H9 (cell line): ENCODE results near the gene FOXR1. TPM values are rescaled to one million over a fixed set of nuclear protein-coding genes. Genes with fewer than 3 reads are reported as not detected.

Source experiments
- DNase-seq: peaks from one replicate; pipeline ENCODE4 v3.0.0-alpha.2; 2017
- H2AFZ ChIP-seq: one replicate; pipeline ENCODE4 v1.6.1; 2013; ENCODE audit warnings: mild to moderate bottlenecking, low read length, control low read depth, moderate library complexity
- H2AK5ac ChIP-seq: 2 replicates; pipeline ENCODE4 v1.6.1; 2013; ENCODE audit warnings: low read length, control low read depth, mixed read lengths; ENCODE audit not compliant: insufficient read length
- H2BK120ac ChIP-seq: one replicate; pipeline ENCODE4 v1.6.1; 2013; ENCODE audit warnings: low read depth, mild to moderate bottlenecking, low read length, control low read depth, inconsistent platforms; ENCODE audit not compliant: poor library complexity, severe bottlenecking
- H2BK12ac ChIP-seq: 2 replicates; pipeline ENCODE4 v1.6.1; 2013; ENCODE audit warnings: low read length, control low read depth, mixed read lengths, low read depth; ENCODE audit not compliant: insufficient read length
- H2BK15ac ChIP-seq: 2 replicates; pipeline ENCODE4 v1.6.1; 2013; ENCODE audit warnings: low read depth, low read length, control low read depth
- H2BK20ac ChIP-seq: one replicate; pipeline ENCODE4 v1.6.1; 2013; ENCODE audit warnings: low read depth, mild to moderate bottlenecking, low read length, control low read depth, inconsistent platforms; ENCODE audit not compliant: poor library complexity, severe bottlenecking
- H2BK5ac ChIP-seq: 2 replicates; pipeline ENCODE4 v1.6.1; 2013; ENCODE audit warnings: low read length, control low read depth, mixed read lengths; ENCODE audit not compliant: insufficient read length
- H3K14ac ChIP-seq: 2 replicates; pipeline ENCODE4 v1.6.1; 2013; ENCODE audit warnings: low read length, control low read depth; ENCODE audit not compliant: insufficient read depth
- H3K18ac ChIP-seq: 2 replicates; pipeline ENCODE4 v1.6.1; 2013; ENCODE audit warnings: low read depth, mild to moderate bottlenecking, mixed read lengths, low read length, control low read depth; ENCODE audit not compliant: insufficient read length
- H3K23ac ChIP-seq: 2 replicates; pipeline ENCODE4 v1.6.1; 2013; ENCODE audit warnings: low read length, control low read depth, mixed read lengths, low read depth; ENCODE audit not compliant: insufficient read length
- H3K23me2 ChIP-seq: 2 replicates; pipeline ENCODE4 v1.6.1; 2013; ENCODE audit warnings: low read depth, mild to moderate bottlenecking, mixed read lengths, low read length, control low read depth; ENCODE audit not compliant: insufficient read length, poor library complexity, severe bottlenecking
- H3K27ac ChIP-seq: 2 replicates; pipeline ENCODE4 v1.5.1; 2013; ENCODE audit warnings: low read length, control low read depth, mixed read lengths, low read depth; ENCODE audit not compliant: insufficient read length
- H3K27me3 ChIP-seq: 2 replicates; pipeline ENCODE4 v1.6.1; 2013; ENCODE audit warnings: low read length, control low read depth, inconsistent platforms; ENCODE audit not compliant: insufficient read depth
- H3K4ac ChIP-seq: 2 replicates; pipeline ENCODE4 v1.6.1; 2013; ENCODE audit warnings: low read depth, mild to moderate bottlenecking, control low read depth, inconsistent platforms, low read length, moderate library complexity
- H3K4me1 ChIP-seq: 2 replicates; pipeline ENCODE4 v1.6.1; 2013; ENCODE audit warnings: low read length, control low read depth, inconsistent platforms; ENCODE audit not compliant: insufficient read depth
- H3K4me2 ChIP-seq: 2 replicates; pipeline ENCODE4 v1.6.1; 2013; ENCODE audit warnings: low read length, control low read depth, mixed read lengths; ENCODE audit not compliant: insufficient read length, insufficient read depth
- H3K56ac ChIP-seq: 2 replicates; pipeline ENCODE4 v1.6.1; 2013; ENCODE audit warnings: low read depth, mild to moderate bottlenecking, mixed read lengths, low read length, control low read depth; ENCODE audit not compliant: insufficient read length
- H3K79me1 ChIP-seq: 2 replicates; pipeline ENCODE4 v1.6.1; 2013; ENCODE audit warnings: low read depth, mild to moderate bottlenecking, moderate library complexity, low read length, control low read depth, inconsistent platforms; ENCODE audit not compliant: insufficient read depth, poor library complexity, severe bottlenecking
- H3K79me2 ChIP-seq: 2 replicates; pipeline ENCODE4 v1.6.1; 2013; ENCODE audit warnings: low read length, control low read depth, inconsistent platforms; ENCODE audit not compliant: insufficient read depth
- H3K9ac ChIP-seq: 2 replicates; pipeline ENCODE4 v1.6.1; 2013; ENCODE audit warnings: low read length, control low read depth, mixed read lengths; ENCODE audit not compliant: insufficient read length; ENCODE audit errors: extremely low read depth
- H3K9me3 ChIP-seq: one replicate; pipeline ENCODE4 v1.6.1; 2013; ENCODE audit warnings: low read depth, low read length, inconsistent platforms; ENCODE audit not compliant: control insufficient read depth
- H3T11ph ChIP-seq: one replicate; pipeline ENCODE4 v1.6.1; 2013; ENCODE audit warnings: mild to moderate bottlenecking, low read length, control low read depth, inconsistent platforms
- H4K20me1 ChIP-seq: one replicate; pipeline ENCODE4 v1.6.1; 2013; ENCODE audit not compliant: control insufficient read depth, insufficient read length, insufficient read depth
- H4K5ac ChIP-seq: 2 replicates; pipeline ENCODE4 v1.6.1; 2013; ENCODE audit warnings: low read depth, mild to moderate bottlenecking, mixed read lengths, low read length, control low read depth; ENCODE audit not compliant: insufficient read length
- H4K8ac ChIP-seq: replicated peaks from 2 replicates; pipeline ENCODE4 v1.6.1; 2013; ENCODE audit warnings: low read length, control low read depth, mixed read lengths, low read depth; ENCODE audit not compliant: insufficient read length
- H4K91ac ChIP-seq: 2 replicates; pipeline ENCODE4 v1.6.1; 2013; ENCODE audit warnings: low read depth, mild to moderate bottlenecking, moderate library complexity, mixed read lengths, low read length, control low read depth; ENCODE audit not compliant: insufficient read length
- H3K27ac Mint-ChIP-seq, 3 experiments: 2 replicates in 2 of 3; 3 replicates in 1 of 3; pipeline ENCODE4 v1.8.0; 2020 to 2021; ENCODE audit warnings: mixed read lengths in 3 of 3, mild to moderate bottlenecking in 1 of 3, moderate library complexity in 1 of 3
- H3K27me3 Mint-ChIP-seq: 2 replicates; pipeline ENCODE4 v1.8.0; 2021; ENCODE audit warnings: low read depth, mild to moderate bottlenecking, moderate library complexity, mixed read lengths
- H3K36me3 Mint-ChIP-seq, 3 experiments: 2 replicates in 2 of 3; 3 replicates in 1 of 3; pipeline ENCODE4 v1.8.0; 2020 to 2021; ENCODE audit warnings: low read depth in 3 of 3, mixed read lengths in 3 of 3; ENCODE audit not compliant: insufficient read depth in 1 of 3
- H3K4me1 Mint-ChIP-seq, 2 experiments: 2 replicates each; pipeline ENCODE4 v1.8.0; 2020; ENCODE audit warnings: mixed read lengths in 2 of 2
- H3K4me3 Mint-ChIP-seq, 2 experiments: 2 replicates in 1 of 2; 3 replicates in 1 of 2; pipeline ENCODE4 v1.8.0; 2020 to 2021; ENCODE audit warnings: mild to moderate bottlenecking in 2 of 2, mixed read lengths in 2 of 2, moderate library complexity in 1 of 2
- H3K9me3 Mint-ChIP-seq, 2 experiments: 2 replicates in 1 of 2; 3 replicates in 1 of 2; pipeline ENCODE4 v1.8.0; 2020; ENCODE audit warnings: mild to moderate bottlenecking in 2 of 2, mixed read lengths in 2 of 2, moderate library complexity in 1 of 2
- WGBS: extraction: QIAGEN DNeasy Blood & Tissue Kit; methylation state at CpG from one replicate; pipeline ENCODE4 v1.1.7; 2013; ENCODE audit warnings: missing lambda C conversion rate, low lambda C conversion rate, mixed read lengths; ENCODE audit not compliant: insufficient read length; ENCODE audit errors: extremely low coverage; 5-methylcytosine and 5-hydroxymethylcytosine counted together
- total RNA-seq: library from RNA; stranded (reverse); gene quantifications from 2 replicates; pipeline ENCODE4 v1.2.1, GENCODE V29; 2021
- TF ChIP-seq, protein P1 (sequence below): fragments of 200-600 bp; sonication (generic); conservative IDR thresholded peaks from 3 replicates; pipeline ENCODE4 v1.8.0; 2021; ENCODE audit warnings: antibody characterized with exemption, mild to moderate bottlenecking

FOXR1 gene
- total RNA-seq, 1 experiment from 2014 or later: not detected

DNA sequence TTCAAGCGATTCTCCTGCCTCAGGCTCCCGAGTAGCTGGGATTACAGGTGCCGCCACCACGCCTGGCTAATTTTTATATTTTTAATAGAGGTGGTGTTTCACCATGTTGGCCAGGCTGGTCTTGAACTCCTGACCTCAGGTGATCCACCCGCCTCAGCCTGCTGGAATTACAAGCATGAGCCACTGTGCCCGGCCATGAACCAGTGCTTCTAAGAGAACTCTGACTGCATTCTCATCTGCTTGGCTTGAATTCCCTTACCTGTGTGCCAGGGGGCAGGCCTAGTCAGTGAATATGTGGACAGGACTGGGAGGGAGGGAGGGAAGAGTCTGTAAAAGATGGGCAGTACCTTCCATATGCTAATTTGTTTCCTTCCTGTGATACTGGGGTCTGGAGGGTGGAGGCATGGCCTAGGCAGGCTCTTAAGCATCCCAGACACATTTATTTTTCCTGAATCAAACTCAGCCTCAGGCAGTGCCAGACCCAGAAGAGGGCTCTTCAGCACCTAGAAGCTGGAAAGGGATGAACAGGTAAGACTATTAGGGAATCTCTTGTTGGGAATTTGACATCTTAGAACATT is 40.0 kb downstream of the FOXR1 start:
- H3K23ac ChIP-seq: no peak overlapping the region
- H3K27me3 ChIP-seq: no peaks in the 10 kb centered on the region
- no peak overlapping the region for H4K5ac ChIP-seq
- H2BK15ac ChIP-seq: no peak overlapping the region
- WGBS: no CpG with 5 or more reads among the region's 6 CpGs
- H3K79me1 ChIP-seq: peaks cover 2% of the 10 kb centered on the region
- H3K27ac ChIP-seq: no peak overlapping the region
- no peak for DNase-seq
- H4K8ac ChIP-seq: no peak overlapping the region
- Mint-ChIP-seq H3K27me3 (no peaks in the 10 kb centered on the region), H3K4me1 (peaks cover 0 to 6% of the 10 kb centered on the region in 2 experiments; a peak in 2 of 4 replicates), H3K36me3 (peaks cover 54 to 92% (median 76%) of the 10 kb centered on the region in 3 experiments; a peak in 6 of 7 replicates), H3K27ac (no peak overlapping the region; a peak in 1 of 7 replicates), H3K4me3 (no peak overlapping the region), H3K9me3 (no peaks in the 10 kb centered on the region)
- H3K4me1 ChIP-seq: no peaks in the 10 kb centered on the region
- no peak overlapping the region for H2AK5ac ChIP-seq
- no peaks in the 10 kb centered on the region for H3K9me3 ChIP-seq
- no peak overlapping the region for H2BK20ac ChIP-seq
- no peak overlapping the region for H3K9ac ChIP-seq
- H3K23me2 ChIP-seq: no peaks in the 10 kb centered on the region
- no peak overlapping the region for H3K4ac ChIP-seq
- no peak overlapping the region for H2BK12ac ChIP-seq
- no peak overlapping the region for H2AFZ ChIP-seq
- TF ChIP-seq, protein P1, sequence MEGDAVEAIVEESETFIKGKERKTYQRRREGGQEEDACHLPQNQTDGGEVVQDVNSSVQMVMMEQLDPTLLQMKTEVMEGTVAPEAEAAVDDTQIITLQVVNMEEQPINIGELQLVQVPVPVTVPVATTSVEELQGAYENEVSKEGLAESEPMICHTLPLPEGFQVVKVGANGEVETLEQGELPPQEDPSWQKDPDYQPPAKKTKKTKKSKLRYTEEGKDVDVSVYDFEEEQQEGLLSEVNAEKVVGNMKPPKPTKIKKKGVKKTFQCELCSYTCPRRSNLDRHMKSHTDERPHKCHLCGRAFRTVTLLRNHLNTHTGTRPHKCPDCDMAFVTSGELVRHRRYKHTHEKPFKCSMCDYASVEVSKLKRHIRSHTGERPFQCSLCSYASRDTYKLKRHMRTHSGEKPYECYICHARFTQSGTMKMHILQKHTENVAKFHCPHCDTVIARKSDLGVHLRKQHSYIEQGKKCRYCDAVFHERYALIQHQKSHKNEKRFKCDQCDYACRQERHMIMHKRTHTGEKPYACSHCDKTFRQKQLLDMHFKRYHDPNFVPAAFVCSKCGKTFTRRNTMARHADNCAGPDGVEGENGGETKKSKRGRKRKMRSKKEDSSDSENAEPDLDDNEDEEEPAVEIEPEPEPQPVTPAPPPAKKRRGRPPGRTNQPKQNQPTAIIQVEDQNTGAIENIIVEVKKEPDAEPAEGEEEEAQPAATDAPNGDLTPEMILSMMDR: no peak
- H3T11ph ChIP-seq: no peak overlapping the region
- no peak overlapping the region for H3K4me2 ChIP-seq
- no peak overlapping the region for H2BK5ac ChIP-seq
- no peaks in the 10 kb centered on the region for H3K79me2 ChIP-seq
- H3K14ac ChIP-seq: no peak overlapping the region
- no peak overlapping the region for H3K18ac ChIP-seq
- no peak overlapping the region for H4K91ac ChIP-seq
- no peak overlapping the region for H2BK120ac ChIP-seq
- no peaks in the 10 kb centered on the region for H4K20me1 ChIP-seq
- H3K56ac ChIP-seq: no peak overlapping the region
